Measurements from ENCODE around the gene EIF4B. TPM values are rescaled to one million over a fixed set of nuclear protein-coding genes. Genes with fewer than 3 reads are reported as not detected.
A peak's percentile ranks its signal among the peaks of the same experiment; 100 is the strongest.

EIF4B gene
- total and polyA plus RNA-seq, 9 of the 15 experiments (the other 6 are each of a cell fraction or from before 2014, with no cell fraction given) = 138 to 669 (median 552) TPM

DNA sequence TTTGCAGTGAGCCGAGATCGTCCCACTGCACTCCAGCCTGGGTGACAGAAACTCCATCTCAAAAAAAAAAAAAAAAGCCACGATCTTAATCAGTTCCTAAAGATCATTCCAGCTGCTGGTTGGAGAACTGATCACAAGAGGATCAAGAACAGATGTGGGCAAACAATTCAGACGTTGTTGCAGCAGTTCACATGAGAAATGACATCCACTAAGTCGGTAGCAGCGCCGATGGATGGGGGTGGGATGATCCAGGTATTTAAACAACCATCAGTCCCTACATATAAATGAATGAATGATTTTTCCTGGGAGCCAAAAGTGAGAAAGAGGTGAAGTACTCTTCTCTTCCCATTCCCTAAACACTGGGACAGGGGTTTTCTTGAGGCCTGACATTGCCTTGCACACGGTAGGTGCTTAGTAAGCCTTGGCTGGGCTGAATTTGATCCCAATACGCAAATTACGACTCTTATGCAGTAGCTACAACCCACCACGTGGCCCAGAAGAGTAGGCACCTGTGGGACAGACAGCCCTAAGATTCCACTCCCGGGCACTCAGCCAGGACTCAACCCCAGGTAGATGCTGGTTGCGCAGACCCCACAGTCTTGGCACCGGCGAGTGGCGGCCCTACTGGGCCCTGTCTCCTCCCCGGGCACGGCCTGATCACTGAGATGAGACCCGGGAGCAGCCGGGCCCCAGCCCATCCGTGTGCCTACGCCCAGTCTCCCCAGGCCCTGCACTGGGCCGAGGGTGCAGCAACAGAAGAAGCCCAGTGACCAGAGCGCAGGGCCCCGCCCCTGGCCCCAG, 72.4 kb downstream of the EIF4B start (continued):
- TF ChIP-seq MGA (IDR thresholded peaks at IDR 0.05) (peak; percentile 65; the same call in 1 of the 2 replicates), NR1H2 (CRISPR knock-in tag; IDR thresholded peaks at IDR 0.05) (no peak), SPI1 (IDR thresholded peaks at IDR 0.05; ENCODE audit: borderline replicate concordance, low read depth, low read length) (no peak), ZNF512 (tag; IDR thresholded peaks at IDR 0.05) (no peak), SIN3A (IDR thresholded peaks at IDR 0.05; ENCODE audit: borderline replicate concordance in 2 of 2, control insufficient read depth in 1 of 2, low read depth in 2 of 2, low read length in 2 of 2) (peak in 1 of 2 experiments; percentile 66; a peak in 1 of 4 replicates), POLR2AphosphoS5 (IDR thresholded peaks at IDR 0.05; ENCODE audit: control insufficient read depth, insufficient read depth, low read depth, low read length) (0 out of 2 replicates have a peak, but pooled peaks have one; percentile 2), NFIC (IDR thresholded peaks at IDR 0.05) (peak; percentile 78), ZNF24 (IDR thresholded peaks at IDR 0.05) (peak; percentile 50; the same call in 1 of the 2 replicates), ZNF274 (IDR thresholded peaks at IDR 0.05; ENCODE audit: borderline replicate concordance, low read depth, low read length) (no peak)
